H9 (cell line): ENCODE results near the gene CACNA1I. TPM values are rescaled to one million over a fixed set of nuclear protein-coding genes. Genes with fewer than 3 reads are reported as not detected.
"Not testable (repeated sequence)": the region's sequence is repeated elsewhere in the genome, so short reads cannot be mapped to it uniquely, and the experiment has no call there.

Experiments used
- DNase-seq: peaks from one replicate; pipeline ENCODE4 v3.0.0-alpha.2; 2017
- H2AFZ ChIP-seq: one replicate; pipeline ENCODE4 v1.6.1; 2013; ENCODE audit warnings: mild to moderate bottlenecking, low read length, control low read depth, moderate library complexity
- H2AK5ac ChIP-seq: 2 replicates; pipeline ENCODE4 v1.6.1; 2013; ENCODE audit warnings: low read length, control low read depth, mixed read lengths; ENCODE audit not compliant: insufficient read length
- H2BK120ac ChIP-seq: one replicate; pipeline ENCODE4 v1.6.1; 2013; ENCODE audit warnings: low read depth, mild to moderate bottlenecking, low read length, control low read depth, inconsistent platforms; ENCODE audit not compliant: poor library complexity, severe bottlenecking
- H2BK12ac ChIP-seq: 2 replicates; pipeline ENCODE4 v1.6.1; 2013; ENCODE audit warnings: low read length, control low read depth, mixed read lengths, low read depth; ENCODE audit not compliant: insufficient read length
- H2BK15ac ChIP-seq: 2 replicates; pipeline ENCODE4 v1.6.1; 2013; ENCODE audit warnings: low read depth, low read length, control low read depth
- H2BK20ac ChIP-seq: one replicate; pipeline ENCODE4 v1.6.1; 2013; ENCODE audit warnings: low read depth, mild to moderate bottlenecking, low read length, control low read depth, inconsistent platforms; ENCODE audit not compliant: poor library complexity, severe bottlenecking
- H2BK5ac ChIP-seq: 2 replicates; pipeline ENCODE4 v1.6.1; 2013; ENCODE audit warnings: low read length, control low read depth, mixed read lengths; ENCODE audit not compliant: insufficient read length
- H3K14ac ChIP-seq: 2 replicates; pipeline ENCODE4 v1.6.1; 2013; ENCODE audit warnings: low read length, control low read depth; ENCODE audit not compliant: insufficient read depth
- H3K18ac ChIP-seq: 2 replicates; pipeline ENCODE4 v1.6.1; 2013; ENCODE audit warnings: low read depth, mild to moderate bottlenecking, mixed read lengths, low read length, control low read depth; ENCODE audit not compliant: insufficient read length
- H3K23ac ChIP-seq: 2 replicates; pipeline ENCODE4 v1.6.1; 2013; ENCODE audit warnings: low read length, control low read depth, mixed read lengths, low read depth; ENCODE audit not compliant: insufficient read length
- H3K23me2 ChIP-seq: 2 replicates; pipeline ENCODE4 v1.6.1; 2013; ENCODE audit warnings: low read depth, mild to moderate bottlenecking, mixed read lengths, low read length, control low read depth; ENCODE audit not compliant: insufficient read length, poor library complexity, severe bottlenecking
- H3K27ac ChIP-seq: 2 replicates; pipeline ENCODE4 v1.5.1; 2013; ENCODE audit warnings: low read length, control low read depth, mixed read lengths, low read depth; ENCODE audit not compliant: insufficient read length
- H3K27me3 ChIP-seq: 2 replicates; pipeline ENCODE4 v1.6.1; 2013; ENCODE audit warnings: low read length, control low read depth, inconsistent platforms; ENCODE audit not compliant: insufficient read depth
- H3K4ac ChIP-seq: 2 replicates; pipeline ENCODE4 v1.6.1; 2013; ENCODE audit warnings: low read depth, mild to moderate bottlenecking, control low read depth, inconsistent platforms, low read length, moderate library complexity
- H3K4me1 ChIP-seq: 2 replicates; pipeline ENCODE4 v1.6.1; 2013; ENCODE audit warnings: low read length, control low read depth, inconsistent platforms; ENCODE audit not compliant: insufficient read depth
- H3K4me2 ChIP-seq: 2 replicates; pipeline ENCODE4 v1.6.1; 2013; ENCODE audit warnings: low read length, control low read depth, mixed read lengths; ENCODE audit not compliant: insufficient read length, insufficient read depth
- H3K56ac ChIP-seq: 2 replicates; pipeline ENCODE4 v1.6.1; 2013; ENCODE audit warnings: low read depth, mild to moderate bottlenecking, mixed read lengths, low read length, control low read depth; ENCODE audit not compliant: insufficient read length
- H3K79me1 ChIP-seq: 2 replicates; pipeline ENCODE4 v1.6.1; 2013; ENCODE audit warnings: low read depth, mild to moderate bottlenecking, moderate library complexity, low read length, control low read depth, inconsistent platforms; ENCODE audit not compliant: insufficient read depth, poor library complexity, severe bottlenecking
- H3K79me2 ChIP-seq: 2 replicates; pipeline ENCODE4 v1.6.1; 2013; ENCODE audit warnings: low read length, control low read depth, inconsistent platforms; ENCODE audit not compliant: insufficient read depth
- H3K9ac ChIP-seq: 2 replicates; pipeline ENCODE4 v1.6.1; 2013; ENCODE audit warnings: low read length, control low read depth, mixed read lengths; ENCODE audit not compliant: insufficient read length; ENCODE audit errors: extremely low read depth
- H3K9me3 ChIP-seq: one replicate; pipeline ENCODE4 v1.6.1; 2013; ENCODE audit warnings: low read depth, low read length, inconsistent platforms; ENCODE audit not compliant: control insufficient read depth
- H3T11ph ChIP-seq: one replicate; pipeline ENCODE4 v1.6.1; 2013; ENCODE audit warnings: mild to moderate bottlenecking, low read length, control low read depth, inconsistent platforms
- H4K20me1 ChIP-seq: one replicate; pipeline ENCODE4 v1.6.1; 2013; ENCODE audit not compliant: control insufficient read depth, insufficient read length, insufficient read depth
- H4K5ac ChIP-seq: 2 replicates; pipeline ENCODE4 v1.6.1; 2013; ENCODE audit warnings: low read depth, mild to moderate bottlenecking, mixed read lengths, low read length, control low read depth; ENCODE audit not compliant: insufficient read length
- H4K8ac ChIP-seq: replicated peaks from 2 replicates; pipeline ENCODE4 v1.6.1; 2013; ENCODE audit warnings: low read length, control low read depth, mixed read lengths, low read depth; ENCODE audit not compliant: insufficient read length
- H4K91ac ChIP-seq: 2 replicates; pipeline ENCODE4 v1.6.1; 2013; ENCODE audit warnings: low read depth, mild to moderate bottlenecking, moderate library complexity, mixed read lengths, low read length, control low read depth; ENCODE audit not compliant: insufficient read length
- H3K27ac Mint-ChIP-seq, 3 experiments: 2 replicates in 2 of 3; 3 replicates in 1 of 3; pipeline ENCODE4 v1.8.0; 2020 to 2021; ENCODE audit warnings: mixed read lengths in 3 of 3, mild to moderate bottlenecking in 1 of 3, moderate library complexity in 1 of 3
- H3K27me3 Mint-ChIP-seq: 2 replicates; pipeline ENCODE4 v1.8.0; 2021; ENCODE audit warnings: low read depth, mild to moderate bottlenecking, moderate library complexity, mixed read lengths
- H3K36me3 Mint-ChIP-seq, 3 experiments: 2 replicates in 2 of 3; 3 replicates in 1 of 3; pipeline ENCODE4 v1.8.0; 2020 to 2021; ENCODE audit warnings: low read depth in 3 of 3, mixed read lengths in 3 of 3; ENCODE audit not compliant: insufficient read depth in 1 of 3
- H3K4me1 Mint-ChIP-seq, 2 experiments: 2 replicates each; pipeline ENCODE4 v1.8.0; 2020; ENCODE audit warnings: mixed read lengths in 2 of 2
- H3K4me3 Mint-ChIP-seq, 2 experiments: 2 replicates in 1 of 2; 3 replicates in 1 of 2; pipeline ENCODE4 v1.8.0; 2020 to 2021; ENCODE audit warnings: mild to moderate bottlenecking in 2 of 2, mixed read lengths in 2 of 2, moderate library complexity in 1 of 2
- H3K9me3 Mint-ChIP-seq, 2 experiments: 2 replicates in 1 of 2; 3 replicates in 1 of 2; pipeline ENCODE4 v1.8.0; 2020; ENCODE audit warnings: mild to moderate bottlenecking in 2 of 2, mixed read lengths in 2 of 2, moderate library complexity in 1 of 2
- WGBS: extraction: QIAGEN DNeasy Blood & Tissue Kit; methylation state at CpG from one replicate; pipeline ENCODE4 v1.1.7; 2013; ENCODE audit warnings: missing lambda C conversion rate, low lambda C conversion rate, mixed read lengths; ENCODE audit not compliant: insufficient read length; ENCODE audit errors: extremely low coverage; 5-methylcytosine and 5-hydroxymethylcytosine counted together
- long read RNA-seq: library from polyadenylated mRNA; unstranded; transcript quantifications from one replicate; pipeline ENCODE4 v2.0.0, GENCODE V29; 2020
- total RNA-seq: library from RNA; stranded (reverse); gene quantifications from 2 replicates; pipeline ENCODE4 v1.2.1, GENCODE V29; 2021
- TF ChIP-seq, protein P1 (sequence below): fragments of 200-600 bp; sonication (generic); conservative IDR thresholded peaks from 3 replicates; pipeline ENCODE4 v1.8.0; 2021; ENCODE audit warnings: antibody characterized with exemption, mild to moderate bottlenecking

The CACNA1I gene
- 0.50 and 0.53 TPM in 2 replicates for total RNA-seq
- long read RNA-seq, result 0 reads

GRCh38 chr22:39570665-39571064 is at the start of gene CACNA1I:
CACNA1I (plus strand) TSS chr22:39570753; CDS start chr22:39570753, 0 bp downstream.
- Histone ChIP-seq H4K20me1 (no peaks in the 10 kb centered on the region), H4K8ac (no peak within 1 kb of the TSS), H3T11ph (no peak within 1 kb of the TSS), H3K9ac (no peak within 1 kb of the TSS), H2BK20ac (no peak within 1 kb of the TSS), H3K27ac (no peak within 1 kb of the TSS), H2BK120ac (no peak within 1 kb of the TSS), H2AFZ (no peak within 1 kb of the TSS), H2BK15ac (no peak within 1 kb of the TSS), H3K18ac (no peak within 1 kb of the TSS), H4K5ac (no peak within 1 kb of the TSS), H2BK5ac (no peak within 1 kb of the TSS), H3K14ac (peak within 1 kb of the TSS; percentile 41; the same call in 1 of the 2 replicates), H4K91ac (no peak within 1 kb of the TSS), H3K4me2 (no peak within 1 kb of the TSS), H2BK12ac (no peak within 1 kb of the TSS), H3K4ac (no peak within 1 kb of the TSS), H3K4me1 (no peaks in the 10 kb centered on the region), H3K79me1 (no peaks in the 10 kb centered on the region), H2AK5ac (no peak within 1 kb of the TSS), H3K27me3 (no peaks in the 10 kb centered on the region), H3K23ac (no peak within 1 kb of the TSS), H3K79me2 (no peaks in the 10 kb centered on the region), H3K56ac (no peak within 1 kb of the TSS), H3K23me2 (no peaks in the 10 kb centered on the region), H3K9me3 (no peaks in the 10 kb centered on the region)
- H3K4me3 Mint-ChIP-seq, result no peak within 1 kb of the TSS
- peaks cover 0 to 3% of the 10 kb centered on the region in 2 experiments; a peak in 2 of 4 replicates for H3K4me1 Mint-ChIP-seq
- peaks cover 0 to 2% (median 0%) of the 10 kb centered on the region in 3 experiments; a peak in 1 of 7 replicates for H3K36me3 Mint-ChIP-seq
- DNase-seq, result no peak
- no CpG with 5 or more reads among the region's 14 CpGs for WGBS
- H3K27me3 Mint-ChIP-seq, result peaks cover 14% of the 10 kb centered on the region
- peaks cover 3 to 4% of the 10 kb centered on the region in 2 experiments for H3K9me3 Mint-ChIP-seq
- TF ChIP-seq, protein P1, sequence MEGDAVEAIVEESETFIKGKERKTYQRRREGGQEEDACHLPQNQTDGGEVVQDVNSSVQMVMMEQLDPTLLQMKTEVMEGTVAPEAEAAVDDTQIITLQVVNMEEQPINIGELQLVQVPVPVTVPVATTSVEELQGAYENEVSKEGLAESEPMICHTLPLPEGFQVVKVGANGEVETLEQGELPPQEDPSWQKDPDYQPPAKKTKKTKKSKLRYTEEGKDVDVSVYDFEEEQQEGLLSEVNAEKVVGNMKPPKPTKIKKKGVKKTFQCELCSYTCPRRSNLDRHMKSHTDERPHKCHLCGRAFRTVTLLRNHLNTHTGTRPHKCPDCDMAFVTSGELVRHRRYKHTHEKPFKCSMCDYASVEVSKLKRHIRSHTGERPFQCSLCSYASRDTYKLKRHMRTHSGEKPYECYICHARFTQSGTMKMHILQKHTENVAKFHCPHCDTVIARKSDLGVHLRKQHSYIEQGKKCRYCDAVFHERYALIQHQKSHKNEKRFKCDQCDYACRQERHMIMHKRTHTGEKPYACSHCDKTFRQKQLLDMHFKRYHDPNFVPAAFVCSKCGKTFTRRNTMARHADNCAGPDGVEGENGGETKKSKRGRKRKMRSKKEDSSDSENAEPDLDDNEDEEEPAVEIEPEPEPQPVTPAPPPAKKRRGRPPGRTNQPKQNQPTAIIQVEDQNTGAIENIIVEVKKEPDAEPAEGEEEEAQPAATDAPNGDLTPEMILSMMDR, result no peak
- no peak within 1 kb of the TSS; a peak in 1 of 7 replicates for H3K27ac Mint-ChIP-seq

GRCh38 chr22:39521106-39521885 is 49.3 kb upstream of the CACNA1I start:
- not testable (repeated sequence) for H2BK120ac ChIP-seq, H3K9me3 Mint-ChIP-seq, H3T11ph ChIP-seq, DNase-seq, H2BK5ac ChIP-seq, H3K23ac ChIP-seq, H3K9me3 ChIP-seq, H4K91ac ChIP-seq, H4K20me1 ChIP-seq, H3K4me1 ChIP-seq, H2BK20ac ChIP-seq, H3K56ac ChIP-seq, H3K79me2 ChIP-seq, H4K8ac ChIP-seq, H3K4ac ChIP-seq, H3K79me1 ChIP-seq, H3K27me3 ChIP-seq, H2BK15ac ChIP-seq, H2BK12ac ChIP-seq, H2AFZ ChIP-seq, H2AK5ac ChIP-seq, H3K27ac ChIP-seq, H4K5ac ChIP-seq
- H3K14ac ChIP-seq, result peak overlapping the region; percentile 86; the same call in 1 of the 2 replicates
- H3K36me3 Mint-ChIP-seq, result peaks cover 28 to 68% (median 42%) of the 10 kb centered on the region in 3 experiments
- H3K4me2 ChIP-seq, result peak overlapping the region; percentile 52
- peak overlapping the region; percentile 98 to 100 (median 100) for H3K27ac Mint-ChIP-seq
- peaks cover 30% of the 10 kb centered on the region for H3K27me3 Mint-ChIP-seq
- peaks cover 13% of the 10 kb centered on the region for H3K23me2 ChIP-seq
- H3K18ac ChIP-seq, result peak overlapping the region; percentile 47
- H3K4me3 Mint-ChIP-seq, result peak overlapping the region; percentile 94 to 98
- peak overlapping the region; percentile 97 for H3K9ac ChIP-seq
- WGBS, result no CpG with 5 or more reads among the region's 28 CpGs
- peaks cover 27 to 29% of the 10 kb centered on the region in 2 experiments for H3K4me1 Mint-ChIP-seq
